ENCODE data around the gene GTF2B.

- TF ChIP-seq MZF1 (tag by site-specific recombination; IDR thresholded peaks at IDR 0.05; ENCODE audit: borderline replicate concordance) = no peak
- TF ChIP-seq GLI4 (tag by site-specific recombination; IDR thresholded peaks at IDR 0.05) = no peak
- no peak for TF ChIP-seq SALL2 (tag by site-specific recombination; IDR thresholded peaks at IDR 0.05; ENCODE audit: borderline replicate concordance)
- no peak for TF ChIP-seq ZBTB26 (tag by site-specific recombination; optimal IDR thresholded peaks at IDR 0.05)
- TF ChIP-seq TCF7L2 (IDR thresholded peaks at IDR 0.05; ENCODE audit: borderline replicate concordance, low read depth, low read length) = no peak
- no peak for TF ChIP-seq ZBTB20 (tag by site-specific recombination; IDR thresholded peaks at IDR 0.05)
- TF ChIP-seq ZSCAN23 (tag by site-specific recombination; IDR thresholded peaks at IDR 0.05) = no peak
- no peak for TF ChIP-seq CTCF (tag by site-specific recombination; IDR thresholded peaks at IDR 0.05)
- no peak for TF ChIP-seq ZNF549 (tag by site-specific recombination; IDR thresholded peaks at IDR 0.05)
- no peak for TF ChIP-seq ZNF274 (IDR thresholded peaks at IDR 0.05; ENCODE audit: low read length)
- no peak for TF ChIP-seq ZNF274 (tag by site-specific recombination; IDR thresholded peaks at IDR 0.05; ENCODE audit: borderline replicate concordance)
- no peak for TF ChIP-seq KLF16 (tag by site-specific recombination; IDR thresholded peaks at IDR 0.05)
- TF ChIP-seq PRDM10 (tag by site-specific recombination; IDR thresholded peaks at IDR 0.05) = no peak
- TF ChIP-seq ZNF776 (tag by site-specific recombination; IDR thresholded peaks at IDR 0.05; ENCODE audit: borderline replicate concordance) = no peak
- no peak for TF ChIP-seq ZNF23 (tag by site-specific recombination; IDR thresholded peaks at IDR 0.05; ENCODE audit: borderline replicate concordance)
These were observed 29.5 kb upstream of the GTF2B start for GRCh38 chr1:88920845-88921244.

Data from HEK293 (cell line).